ENCODE data around the gene PRR19. TPM values are rescaled to one million over a fixed set of nuclear protein-coding genes. Genes with fewer than 3 reads are reported as not detected.
A peak's percentile ranks its signal among the peaks of the same experiment; 100 is the strongest.

The PRR19 gene
- total RNA-seq, 1 experiment from 2014 or later, result 2.9 TPM

- no peak for DNase-seq (ENCODE audit: low read depth)
These were observed 30.9 kb upstream of the PRR19 start for GRCh38 chr19:42271045-42271419.

- no peak for DNase-seq (ENCODE audit: low read depth)
These were observed 29.9 kb upstream of the PRR19 start for GRCh38 chr19:42271861-42272534.

GRCh38 chr19:42272535-42272897 lies 29.4 kb upstream of the PRR19 start:
- DNase-seq (ENCODE audit: low read depth), result no peak

- no peak for DNase-seq (ENCODE audit: low read depth)
These were observed 28.9 kb upstream of the PRR19 start for GRCh38 chr19:42272989-42273406.

GRCh38 chr19:42273407-42274064 lies 28.4 kb upstream of the PRR19 start:
- DNase-seq (ENCODE audit: low read depth), result no peak

DNA sequence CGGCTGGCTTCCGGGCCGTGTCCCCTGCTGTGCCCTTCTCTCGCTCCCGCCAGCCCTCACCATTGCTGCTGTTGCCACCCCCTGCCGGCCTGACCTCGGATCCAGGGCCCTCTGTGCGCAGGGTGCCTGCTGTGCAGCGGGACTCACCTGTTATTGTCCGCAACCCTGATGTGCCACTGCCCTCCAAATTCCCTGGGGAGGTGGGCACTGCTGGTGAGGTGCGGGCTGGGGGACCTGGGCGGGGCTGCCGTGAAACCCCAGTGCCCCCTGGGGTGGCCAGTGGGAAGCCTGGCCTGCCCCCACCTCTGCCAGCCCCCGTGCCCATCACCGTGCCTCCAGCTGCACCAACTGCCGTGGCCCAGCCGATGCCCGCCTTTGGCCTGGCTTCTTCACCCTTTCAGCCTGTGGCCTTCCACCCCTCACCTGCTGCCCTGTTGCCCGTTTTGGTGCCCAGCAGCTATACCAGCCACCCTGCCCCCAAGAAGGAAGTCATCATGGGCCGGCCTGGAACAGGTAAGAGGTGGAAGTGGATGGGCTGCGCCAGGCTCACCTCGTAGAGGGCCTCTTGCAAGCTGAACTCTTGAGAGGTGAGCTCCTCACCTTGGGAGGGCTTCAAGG lies 27.8 kb upstream of the PRR19 start:
- no peak for DNase-seq (ENCODE audit: low read depth)

GRCh38 chr19:42275103-42275502 lies 26.8 kb upstream of the PRR19 start:
- DNase-seq (ENCODE audit: low read depth), result no peak

DNA sequence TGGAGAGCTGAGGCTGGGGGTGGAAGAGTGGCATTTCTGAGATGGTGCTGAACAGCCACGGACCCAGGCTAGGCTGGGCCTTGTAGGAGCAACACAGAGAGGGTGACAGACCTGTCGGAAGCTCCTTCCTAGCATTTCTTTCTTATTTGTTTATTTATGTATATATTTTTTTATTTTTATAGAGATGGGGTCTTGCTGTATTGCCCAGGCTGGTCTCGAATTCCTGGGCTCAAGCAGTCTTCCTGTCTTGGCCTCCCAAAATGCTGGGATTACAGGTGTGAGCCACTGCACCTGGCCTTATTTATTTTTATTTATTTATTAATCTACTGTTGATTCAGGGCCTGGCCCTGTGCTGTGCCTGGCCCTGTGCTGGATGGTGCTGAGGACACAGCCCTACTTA lies 26.4 kb upstream of the PRR19 start:
- no peak for DNase-seq (ENCODE audit: low read depth)

DNA sequence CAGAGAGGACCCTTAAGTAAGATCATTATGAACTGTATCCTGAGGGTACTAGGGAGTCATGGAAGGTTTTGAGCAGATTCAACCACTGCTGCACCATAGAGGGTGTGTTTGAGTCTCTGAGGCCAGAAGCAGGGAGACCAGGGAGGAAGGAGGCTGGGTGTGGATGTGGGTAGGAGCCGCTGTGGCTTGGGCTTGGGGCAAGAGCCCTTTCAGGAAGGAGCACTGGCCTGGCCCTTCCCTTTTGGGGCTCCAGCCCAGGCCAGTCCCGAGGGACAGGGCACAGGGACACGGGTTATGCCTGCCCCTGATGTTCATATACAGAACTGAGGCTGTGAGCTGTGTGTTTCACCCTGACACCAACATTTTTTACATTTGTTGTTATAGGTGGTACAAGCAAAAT lies 25.6 kb upstream of the PRR19 start:
- no peak for DNase-seq (ENCODE audit: low read depth)

DNA sequence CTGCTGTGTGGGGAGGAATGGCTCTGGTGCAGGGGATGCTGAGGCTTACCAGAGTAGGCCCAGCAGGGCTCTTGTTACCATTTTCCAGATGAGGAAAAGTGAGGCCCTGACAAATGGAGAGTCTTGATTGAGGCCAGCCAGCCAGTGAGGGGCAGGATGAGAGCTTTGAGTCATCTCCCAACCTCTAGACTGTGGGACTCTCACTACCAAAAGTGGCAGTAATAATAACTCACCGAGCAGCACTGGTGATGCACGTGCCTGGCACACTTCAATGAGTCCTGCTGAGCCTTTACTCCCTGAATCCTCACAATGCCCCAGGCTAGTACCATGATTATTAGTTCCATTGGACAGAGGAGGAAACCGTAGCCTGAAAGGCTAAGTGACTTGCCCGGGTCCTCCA lies 25.1 kb upstream of the PRR19 start:
- DNase-seq (ENCODE audit: low read depth), result peak; percentile 73

GRCh38 chr19:42277821-42278451 lies 24.0 kb upstream of the PRR19 start:
- DNase-seq (ENCODE audit: low read depth), result peak; percentile 88

DNA sequence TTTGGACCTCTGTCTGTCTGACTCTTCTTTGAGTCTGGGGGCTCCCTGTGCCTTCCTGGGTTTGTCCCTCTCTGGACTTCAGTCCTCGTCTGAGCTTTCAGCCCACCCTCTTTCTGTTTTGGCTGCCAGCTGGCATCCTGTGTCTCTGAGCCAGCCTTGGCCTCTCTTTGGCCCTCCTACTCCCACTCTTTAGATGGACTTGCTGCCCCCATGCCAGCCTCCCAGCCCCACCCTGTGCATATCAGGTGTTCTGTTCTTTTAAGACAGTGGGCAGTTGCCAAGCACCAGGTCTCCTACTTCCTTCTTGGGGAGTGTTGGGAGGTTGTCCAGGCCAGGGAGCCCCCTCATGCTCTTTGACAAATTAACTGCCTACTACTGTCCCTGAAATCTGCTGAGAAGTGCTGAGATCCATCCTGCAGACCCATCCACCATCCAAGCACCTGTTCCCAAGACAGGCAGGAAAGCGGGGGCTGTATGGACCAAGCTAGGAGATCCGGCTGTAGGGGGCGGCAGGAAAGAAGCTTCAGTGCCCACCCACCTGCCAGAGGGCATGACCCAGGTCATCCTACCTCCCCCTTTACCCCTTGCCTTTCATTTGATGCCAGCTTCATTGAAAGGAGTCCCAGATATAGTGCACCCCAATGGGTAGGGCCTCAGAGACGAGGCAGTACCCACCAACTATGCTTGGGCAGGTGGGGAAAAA lies 23.3 kb upstream of the PRR19 start:
- DNase-seq (ENCODE audit: low read depth), result no peak

DNA sequence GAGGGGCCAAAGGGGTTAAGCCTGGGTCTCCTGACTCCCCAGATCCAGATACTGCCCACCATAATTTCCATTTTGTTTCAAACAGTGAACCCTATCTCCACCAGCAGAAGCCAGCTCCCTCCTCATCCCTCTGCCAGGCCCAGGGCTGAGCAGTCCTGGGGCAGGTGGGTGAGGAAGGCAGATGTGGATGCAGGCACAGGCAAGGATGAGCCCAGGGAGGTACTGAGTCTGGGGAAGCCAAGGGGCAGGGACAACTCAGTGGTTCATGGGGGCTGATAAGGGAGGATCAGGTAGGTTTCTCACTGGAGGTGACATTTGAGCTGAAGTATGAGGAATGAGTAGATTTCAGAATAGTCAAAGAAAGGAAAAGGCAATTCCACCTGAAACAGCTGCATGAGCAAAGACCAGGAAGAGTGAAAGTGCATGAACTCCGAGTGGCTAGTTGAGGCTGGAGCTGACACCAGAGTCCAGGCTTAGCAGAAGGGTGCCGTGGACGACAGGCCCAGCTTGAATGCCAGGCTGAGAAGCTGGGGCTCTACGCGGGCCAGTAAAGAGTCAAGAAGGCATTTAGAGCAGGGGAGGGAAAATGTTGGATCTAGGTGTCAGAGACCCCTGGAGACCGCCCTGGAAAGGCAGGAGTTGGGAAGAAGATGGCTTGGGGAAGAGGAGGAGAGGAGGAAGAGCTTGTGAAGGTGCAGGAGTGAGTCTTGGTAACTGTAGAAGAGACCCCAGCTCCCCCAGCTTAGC lies 22.6 kb upstream of the PRR19 start:
- peak; percentile 26 for DNase-seq (ENCODE audit: low read depth)

DNA sequence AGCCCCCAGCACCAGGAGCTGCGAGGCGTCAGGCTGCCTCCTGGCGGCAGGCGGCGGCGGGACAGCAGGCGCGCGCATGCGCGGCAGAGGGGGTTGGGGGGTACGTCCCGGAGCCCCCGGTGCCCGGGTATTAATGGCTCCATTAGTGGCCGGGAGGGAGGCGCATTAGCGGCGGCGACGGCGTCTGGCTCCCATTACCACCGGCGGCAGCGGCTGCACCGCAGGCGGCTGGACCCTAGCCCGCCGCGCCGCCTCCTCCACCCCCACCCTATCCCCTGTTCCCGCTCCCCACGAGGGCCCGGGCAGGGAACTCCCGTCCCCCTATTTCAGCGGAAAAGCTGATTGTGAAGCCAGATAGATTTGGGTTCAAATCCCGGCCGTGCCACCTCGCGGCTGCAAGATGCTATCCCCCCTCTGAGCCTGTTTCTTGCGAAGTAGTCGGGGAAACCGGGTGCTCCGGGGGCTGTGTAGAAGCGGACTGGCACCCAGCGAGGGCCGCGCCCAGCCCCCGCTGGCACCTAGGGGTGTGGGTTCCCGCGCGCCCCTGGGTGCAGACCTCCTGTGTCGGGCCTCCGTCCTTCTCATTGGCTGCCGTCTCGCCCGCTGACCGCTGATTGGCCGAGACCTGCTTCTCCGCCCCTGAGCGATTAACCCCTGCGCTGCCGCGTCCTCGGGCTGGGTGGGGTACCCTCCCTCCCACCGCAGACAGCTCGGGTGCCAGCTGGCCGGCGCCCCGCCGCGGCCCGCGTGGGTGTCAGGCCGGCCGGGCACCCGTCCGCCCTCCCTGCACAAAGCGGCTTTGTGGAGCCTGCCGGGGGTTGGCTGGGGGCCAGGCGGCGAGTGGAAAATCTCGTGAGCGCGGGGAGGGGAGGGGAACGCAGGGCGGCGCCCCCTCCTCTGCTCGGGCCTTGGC lies 21.8 kb upstream of the PRR19 start:
- DNase-seq (ENCODE audit: low read depth), result peak; percentile 92

- DNase-seq (ENCODE audit: low read depth), result peak; percentile 67
These were observed 21.2 kb upstream of the PRR19 start for GRCh38 chr19:42280815-42281145.

GRCh38 chr19:42281146-42281826 lies 20.6 kb upstream of the PRR19 start:
- peak; percentile 64 for DNase-seq (ENCODE audit: low read depth)

- peak; percentile 64 for DNase-seq (ENCODE audit: low read depth)
These were observed 19.8 kb upstream of the PRR19 start for GRCh38 chr19:42281827-42282762.

DNA sequence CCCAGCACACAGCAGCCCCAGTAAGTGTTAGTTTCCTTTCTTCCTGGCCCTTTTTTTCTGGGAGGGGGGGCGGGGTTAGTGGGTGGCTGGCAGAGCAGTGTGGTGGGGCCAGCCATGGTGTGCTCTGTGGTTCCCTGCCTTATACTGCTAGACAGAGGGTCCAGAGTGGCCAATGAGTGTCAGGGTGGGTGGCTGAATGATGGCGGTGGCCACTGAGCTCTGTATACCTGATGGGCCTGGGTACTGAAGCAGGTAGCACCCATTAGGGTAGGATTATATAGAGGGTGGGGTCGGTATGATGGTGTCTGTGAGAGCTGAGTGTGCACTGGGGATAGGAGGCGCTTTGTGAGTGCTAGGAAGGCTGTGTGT lies 19.1 kb upstream of the PRR19 start:
- no peak for DNase-seq (ENCODE audit: low read depth)
